ENCODE data around the gene GID8.

GID8 gene

GRCh38 chr20:62980970-62981369 is 43.0 kb downstream of the GID8 start:
- peak overlapping the region; percentile 26 for H3K27ac Mint-ChIP-seq
- no peaks in the 10 kb centered on the region for H3K36me3 Mint-ChIP-seq
- peaks cover 82% of the 10 kb centered on the region for H3K27me3 Mint-ChIP-seq
- H3K9me3 Mint-ChIP-seq, result no peaks in the 10 kb centered on the region
- H3K4me3 Mint-ChIP-seq, result no peak overlapping the region
- H3K4me1 Mint-ChIP-seq, result peaks cover 51% of the 10 kb centered on the region
- no peak for ATAC-seq

DNA sequence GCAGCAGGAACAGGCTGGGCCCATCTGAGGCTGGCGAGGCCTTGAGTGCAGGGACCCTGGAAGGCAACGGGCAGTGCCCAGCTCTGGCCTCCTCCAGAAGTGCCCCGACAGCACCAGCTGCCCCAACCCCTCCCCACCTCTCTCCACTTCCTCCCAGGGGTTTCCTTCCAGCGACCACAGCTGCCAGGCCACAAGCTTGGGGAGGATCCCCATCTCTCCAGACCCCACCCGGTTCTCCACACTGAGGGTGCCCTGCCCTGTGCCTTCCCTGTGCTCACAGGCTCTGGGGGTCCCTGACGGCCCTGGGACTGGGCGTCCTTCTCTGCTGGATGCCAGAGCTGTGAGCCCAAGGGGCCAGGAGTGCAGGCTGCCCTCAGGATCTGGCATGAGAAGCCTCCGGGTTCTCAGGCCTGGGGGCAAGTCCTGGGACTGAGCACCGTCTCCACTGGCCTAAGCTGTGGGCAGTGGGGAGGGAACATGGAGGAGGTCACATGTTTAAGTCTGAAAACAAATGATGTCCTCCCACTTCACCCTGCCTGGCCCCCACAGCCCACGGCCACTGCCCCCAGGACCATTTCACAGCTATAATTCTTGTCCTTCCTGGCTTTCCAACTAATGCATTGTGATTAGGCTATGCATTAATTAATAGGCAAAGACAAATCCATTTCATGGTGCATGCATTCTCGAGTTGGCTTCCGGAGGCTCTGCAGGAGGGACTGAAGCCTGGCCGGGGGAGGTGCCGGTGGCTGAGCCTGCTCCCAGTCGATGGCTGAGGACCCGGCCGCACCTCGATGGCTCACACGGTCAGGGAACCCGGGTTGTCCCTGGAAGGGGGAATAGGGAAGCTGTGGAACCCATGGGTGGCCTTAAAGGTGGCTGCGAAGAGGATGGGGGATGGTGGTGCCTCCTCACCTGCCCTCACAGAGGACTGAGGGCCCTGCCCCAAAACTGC is 44.5 kb downstream of the GID8 start:
- ATAC-seq, result no peak
- Mint-ChIP-seq H3K27ac (no peak overlapping the region), H3K36me3 (no peaks in the 10 kb centered on the region), H3K4me1 (peaks cover 50% of the 10 kb centered on the region), H3K27me3 (peaks cover 88% of the 10 kb centered on the region), H3K4me3 (no peak overlapping the region), H3K9me3 (no peaks in the 10 kb centered on the region)

DNA sequence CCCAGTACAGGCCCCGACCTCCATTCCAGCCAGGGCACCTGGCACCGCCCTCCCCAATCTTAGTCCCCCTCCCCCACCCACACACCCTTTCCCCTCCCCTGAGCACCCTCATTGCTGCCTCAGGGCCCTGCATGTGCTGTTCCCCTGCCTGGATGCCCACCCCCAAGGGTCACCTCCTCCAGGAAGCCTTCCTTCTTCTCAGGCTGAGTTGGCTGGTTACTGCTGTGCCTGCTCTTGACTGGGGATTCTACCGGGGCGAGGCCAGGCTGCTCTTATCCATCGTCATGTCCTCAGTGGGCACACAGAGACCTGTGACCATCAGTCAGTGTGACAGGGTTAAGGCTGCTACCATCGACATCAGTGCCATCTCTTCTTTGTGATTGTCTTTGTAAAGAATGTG is 45.3 kb downstream of the GID8 start:
- no peaks in the 10 kb centered on the region for H3K36me3 Mint-ChIP-seq
- peaks cover 42% of the 10 kb centered on the region for H3K4me1 Mint-ChIP-seq
- no peaks in the 10 kb centered on the region for H3K9me3 Mint-ChIP-seq
- peaks cover 95% of the 10 kb centered on the region for H3K27me3 Mint-ChIP-seq
- no peak overlapping the region for H3K4me3 Mint-ChIP-seq
- no peak for ATAC-seq
- no peak overlapping the region for H3K27ac Mint-ChIP-seq

DNA sequence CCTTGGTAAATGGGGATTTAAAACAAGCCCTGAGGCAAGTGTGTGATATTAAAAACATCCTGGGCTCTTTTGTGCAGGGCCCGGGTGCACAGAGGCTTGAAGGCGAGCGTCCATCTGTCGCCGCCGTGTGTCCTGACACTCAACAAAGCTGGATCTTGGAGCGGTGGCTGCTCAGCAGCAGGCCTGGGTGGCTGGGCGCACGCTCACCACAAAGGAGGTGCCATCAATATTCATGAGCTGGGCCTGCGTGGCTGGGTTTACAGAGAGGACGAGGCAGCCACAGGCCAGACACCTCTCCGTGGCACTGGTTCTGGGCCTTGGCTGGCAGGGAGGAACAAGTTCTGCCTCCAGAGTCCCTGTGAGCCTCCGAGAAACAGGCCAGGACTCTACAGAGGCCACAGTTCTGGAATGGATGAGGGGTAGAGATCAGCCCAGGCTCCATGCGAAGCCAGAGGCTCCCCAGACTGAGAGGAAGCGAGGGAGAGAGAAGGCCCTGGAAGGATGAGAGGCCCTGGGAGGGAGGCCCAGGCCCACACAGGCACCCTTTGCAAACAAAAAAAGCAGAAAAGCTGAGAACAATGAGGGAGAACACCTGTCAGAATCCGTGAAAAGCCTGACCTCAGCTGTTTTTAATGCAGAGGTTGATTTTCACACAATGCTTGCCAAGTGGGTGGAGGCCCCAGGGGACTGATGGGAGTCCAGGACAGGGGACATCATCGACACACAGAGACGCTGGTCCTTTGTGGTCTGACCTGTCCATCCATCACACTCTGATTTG is 46.9 kb downstream of the GID8 start:
- Mint-ChIP-seq H3K9me3 (no peaks in the 10 kb centered on the region), H3K4me3 (no peak overlapping the region), H3K4me1 (peaks cover 33% of the 10 kb centered on the region), H3K27ac (peak overlapping the region; percentile 12), H3K27me3 (peaks cover 86% of the 10 kb centered on the region), H3K36me3 (no peaks in the 10 kb centered on the region)
- no peak for ATAC-seq

DNA sequence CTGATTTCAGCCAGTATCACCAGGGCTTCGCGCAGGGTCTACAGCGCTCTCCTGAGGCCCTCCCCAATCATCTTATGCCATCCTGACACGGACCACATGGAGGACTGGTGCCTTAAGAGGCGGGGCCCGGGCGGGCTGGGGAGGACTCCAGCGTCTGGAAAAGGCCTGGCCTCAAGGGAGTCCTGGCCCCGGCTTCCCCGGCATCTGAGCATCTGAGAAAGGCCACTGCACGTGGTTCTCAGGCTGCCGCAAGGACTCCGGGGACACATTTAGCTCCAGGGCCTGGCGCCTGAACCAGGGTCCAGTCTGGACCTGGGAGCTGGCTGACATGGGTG is 47.5 kb downstream of the GID8 start:
- Mint-ChIP-seq H3K27me3 (peaks cover 85% of the 10 kb centered on the region), H3K27ac (no peak overlapping the region), H3K9me3 (no peaks in the 10 kb centered on the region), H3K36me3 (no peaks in the 10 kb centered on the region), H3K4me3 (no peak overlapping the region), H3K4me1 (peaks cover 28% of the 10 kb centered on the region)
- no peak for ATAC-seq

GRCh38 chr20:62986257-62986800 is 48.4 kb downstream of the GID8 start:
- Mint-ChIP-seq H3K36me3 (no peaks in the 10 kb centered on the region), H3K27ac (no peak overlapping the region), H3K9me3 (no peaks in the 10 kb centered on the region), H3K4me1 (peaks cover 21% of the 10 kb centered on the region), H3K27me3 (peaks cover 85% of the 10 kb centered on the region), H3K4me3 (no peak overlapping the region)
- peak; percentile 70 for ATAC-seq

DNA sequence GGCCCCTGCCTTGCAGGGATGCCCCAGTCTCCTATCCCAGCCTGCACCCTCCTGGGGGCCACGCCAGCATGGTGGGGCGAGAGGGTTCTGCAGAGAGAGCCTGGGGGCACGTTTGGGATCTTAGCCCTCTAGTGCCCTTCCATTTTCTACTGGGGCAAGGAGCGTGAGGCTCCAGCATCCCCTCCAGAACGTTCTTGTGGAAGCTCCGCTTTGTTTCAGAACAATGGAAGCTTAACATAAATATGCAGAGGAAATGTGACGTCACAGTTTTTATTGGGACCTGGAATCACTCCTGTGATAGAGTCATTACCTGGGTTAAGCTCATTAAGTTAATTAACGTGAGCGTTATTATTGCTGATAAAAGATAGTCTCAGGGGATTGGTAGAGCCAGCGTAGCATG is 49.2 kb downstream of the GID8 start:
- ATAC-seq, result no peak
- Mint-ChIP-seq H3K9me3 (no peaks in the 10 kb centered on the region), H3K27ac (no peak overlapping the region), H3K4me3 (no peak overlapping the region), H3K36me3 (no peaks in the 10 kb centered on the region), H3K4me1 (peaks cover 15% of the 10 kb centered on the region), H3K27me3 (peaks cover 78% of the 10 kb centered on the region)

DNA sequence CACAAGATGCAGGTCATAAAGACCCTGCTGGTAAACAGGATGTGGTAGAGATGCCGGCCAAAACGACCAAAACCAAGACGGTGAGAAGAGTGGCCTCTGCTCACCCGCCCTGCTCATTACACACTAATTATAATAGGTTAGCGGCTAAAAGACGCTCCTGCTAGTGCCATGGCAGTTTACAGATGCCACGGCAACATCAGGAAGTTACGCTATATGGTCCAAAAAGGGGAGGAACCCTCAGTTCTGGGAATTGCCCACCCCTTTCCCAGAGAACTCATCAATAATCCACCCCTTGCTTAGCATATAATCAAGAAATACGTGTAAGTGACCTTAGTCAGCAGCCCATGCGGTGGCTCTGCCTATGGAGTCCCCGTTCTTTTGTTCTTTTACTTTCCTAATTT is 51.3 kb downstream of the GID8 start:
- Mint-ChIP-seq H3K27me3 (peaks cover 72% of the 10 kb centered on the region), H3K4me3 (peak overlapping the region; percentile 27), H3K27ac (no peak overlapping the region), H3K9me3 (no peaks in the 10 kb centered on the region), H3K36me3 (no peaks in the 10 kb centered on the region), H3K4me1 (peaks cover 11% of the 10 kb centered on the region)
- ATAC-seq, result no peak

GRCh38 chr20:62990306-62990825 is 52.4 kb downstream of the GID8 start:
- Mint-ChIP-seq H3K27me3 (peaks cover 72% of the 10 kb centered on the region), H3K4me3 (no peak overlapping the region)

GRCh38 chr20:62991196-62991807 is 53.4 kb downstream of the GID8 start:
- ATAC-seq, result no peak
- peaks cover 74% of the 10 kb centered on the region for H3K27me3 Mint-ChIP-seq
- H3K27ac Mint-ChIP-seq, result no peak overlapping the region
- H3K9me3 Mint-ChIP-seq, result no peaks in the 10 kb centered on the region
- H3K4me1 Mint-ChIP-seq, result peaks cover 4% of the 10 kb centered on the region
- no peaks in the 10 kb centered on the region for H3K36me3 Mint-ChIP-seq
- H3K4me3 Mint-ChIP-seq, result no peak overlapping the region

More at GRCh38 chr20:62990306-62990825, 52.4 kb downstream of the GID8 start:
- no peak for ATAC-seq
- Mint-ChIP-seq H3K27ac (no peak overlapping the region), H3K9me3 (no peaks in the 10 kb centered on the region), H3K4me1 (peaks cover 11% of the 10 kb centered on the region), H3K36me3 (no peaks in the 10 kb centered on the region)

GRCh38 chr20:62991863-62992262 is 53.9 kb downstream of the GID8 start:
- Mint-ChIP-seq H3K27ac (no peak overlapping the region), H3K4me1 (peaks cover 4% of the 10 kb centered on the region), H3K27me3 (peaks cover 74% of the 10 kb centered on the region), H3K9me3 (no peaks in the 10 kb centered on the region), H3K4me3 (no peak overlapping the region), H3K36me3 (no peaks in the 10 kb centered on the region)
- no peak for ATAC-seq

- H3K9me3 Mint-ChIP-seq, result no peaks in the 10 kb centered on the region
- H3K27me3 Mint-ChIP-seq, result peaks cover 77% of the 10 kb centered on the region
- no peak overlapping the region for H3K4me3 Mint-ChIP-seq
- H3K36me3 Mint-ChIP-seq, result no peaks in the 10 kb centered on the region
- no peak overlapping the region for H3K27ac Mint-ChIP-seq
- H3K4me1 Mint-ChIP-seq, result peaks cover 4% of the 10 kb centered on the region
- ATAC-seq, result no peak
These were observed 56.0 kb downstream of the GID8 start for GRCh38 chr20:62993856-62994494.

- H3K36me3 Mint-ChIP-seq, result no peaks in the 10 kb centered on the region
- H3K4me1 Mint-ChIP-seq, result peaks cover 4% of the 10 kb centered on the region
- peaks cover 86% of the 10 kb centered on the region for H3K27me3 Mint-ChIP-seq
- H3K27ac Mint-ChIP-seq, result no peak overlapping the region
- H3K9me3 Mint-ChIP-seq, result no peaks in the 10 kb centered on the region
- no peak overlapping the region for H3K4me3 Mint-ChIP-seq
- no peak for ATAC-seq
These were observed 56.9 kb downstream of the GID8 start for GRCh38 chr20:62994869-62995281.

DNA sequence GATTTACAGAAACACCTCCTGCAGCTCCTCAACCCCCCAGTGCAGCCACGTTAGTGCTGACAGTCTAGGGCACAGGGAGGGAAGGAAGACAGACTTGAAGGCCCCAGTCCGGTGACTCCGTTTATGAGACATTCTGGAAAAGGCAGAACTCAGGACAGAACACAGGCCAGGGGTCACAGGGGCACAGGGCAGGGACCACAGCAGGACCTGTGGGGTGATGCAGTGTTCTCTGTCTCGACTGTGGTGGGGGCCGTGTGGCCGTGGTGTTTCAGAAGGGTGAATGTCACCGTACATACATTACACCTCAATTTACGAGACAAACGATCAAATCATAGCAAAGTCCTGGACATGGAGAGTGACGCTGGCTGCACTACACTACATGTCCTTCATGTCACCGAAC is 57.5 kb downstream of the GID8 start:
- H3K9me3 Mint-ChIP-seq, result no peaks in the 10 kb centered on the region
- H3K4me1 Mint-ChIP-seq, result peaks cover 4% of the 10 kb centered on the region
- no peak overlapping the region for H3K27ac Mint-ChIP-seq
- ATAC-seq, result no peak
- no peaks in the 10 kb centered on the region for H3K36me3 Mint-ChIP-seq
- peaks cover 88% of the 10 kb centered on the region for H3K27me3 Mint-ChIP-seq
- H3K4me3 Mint-ChIP-seq, result no peak overlapping the region

Data from stimulated activated memory B cell treated with anti-CD40 and anti-IgM and Interleukin-4, amounts not matched to agents 10 μg/mL and 1 μg/mL and 100 μg/mL, for 72 hours (primary cell).